GM21360 (cell line): Measurements from ENCODE around the gene NFILZ.

Source experiments
- ATAC-seq: cut with Tn5 transposase; IDR thresholded peaks from one replicate; pipeline ENCODE4 v1.9.1; 2021; ENCODE audit warnings: mild to moderate bottlenecking, moderate library complexity; ENCODE audit not compliant: unreplicated experiment

Gene NFILZ

GRCh38 chr19:8641221-8641907 is 10.9 kb downstream of the NFILZ start:
- no peak for ATAC-seq

GRCh38 chr19:8641908-8642547 is 11.6 kb downstream of the NFILZ start:
- no peak for ATAC-seq

- ATAC-seq, result no peak
Observed at GRCh38 chr19:8642561-8642960, 12.1 kb downstream of the NFILZ start.

- no peak for ATAC-seq
Observed at GRCh38 chr19:8643860-8644653, 13.6 kb downstream of the NFILZ start.

- no peak for ATAC-seq
Observed at GRCh38 chr19:8648240-8648639, 17.8 kb downstream of the NFILZ start.

GRCh38 chr19:8654591-8655339 is 24.3 kb downstream of the NFILZ start:
- no peak for ATAC-seq

- ATAC-seq, result no peak
Observed at GRCh38 chr19:8655340-8655709, 24.9 kb downstream of the NFILZ start.

- no peak for ATAC-seq
Observed at GRCh38 chr19:8657869-8658268, 27.4 kb downstream of the NFILZ start.

- no peak for ATAC-seq
Observed at GRCh38 chr19:8659905-8660304, 29.5 kb downstream of the NFILZ start.

GRCh38 chr19:8662263-8662662 is 31.8 kb downstream of the NFILZ start:
- no peak for ATAC-seq

GRCh38 chr19:8663920-8664670 is 33.7 kb downstream of the NFILZ start:
- ATAC-seq, result no peak

GRCh38 chr19:8664671-8665057 is 34.2 kb downstream of the NFILZ start:
- ATAC-seq, result no peak

GRCh38 chr19:8665468-8666213 is 35.2 kb downstream of the NFILZ start:
- no peak for ATAC-seq

GRCh38 chr19:8666814-8667405 is 36.5 kb downstream of the NFILZ start:
- ATAC-seq, result no peak

GRCh38 chr19:8673276-8673891 is 43.0 kb downstream of the NFILZ start:
- no peak for ATAC-seq

- no peak for ATAC-seq
Observed at GRCh38 chr19:8675066-8675465, 44.6 kb downstream of the NFILZ start.

- ATAC-seq, result no peak
Observed at GRCh38 chr19:8678244-8678807, 47.9 kb downstream of the NFILZ start.
